Smooth muscle cell (in vitro differentiated cells): ENCODE measurements around the gene DENND1A. TPM values are rescaled to one million over a fixed set of nuclear protein-coding genes. Genes with fewer than 3 reads are reported as not detected.

Experiments
- DNase-seq: peaks from one replicate; lab custom pipeline; 2025; ENCODE audit not compliant: unreplicated experiment; lab: John Stamatoyannopoulos, UW
- H2AFZ ChIP-seq: fragments of 200-600 bp; sonication (generic); 2 replicates; pipeline ENCODE4 v1.6.0; 2016; ENCODE audit warnings: antibody characterized with exemption, low read depth, mild to moderate bottlenecking
- H3F3A ChIP-seq: fragments of 200-600 bp; sonication (generic); 2 replicates; pipeline ENCODE4 v1.6.0; 2017; ENCODE audit warnings: antibody characterized with exemption, low read depth
- H3K27ac ChIP-seq: fragments of 200-600 bp; sonication (generic); 2 replicates; pipeline ENCODE4 v1.5.1; 2016; ENCODE audit warnings: low read depth, mild to moderate bottlenecking
- H3K27me3 ChIP-seq: fragments of 200-600 bp; sonication (generic); 2 replicates; pipeline ENCODE4 v1.6.1; 2016; ENCODE audit warnings: low read depth, mild to moderate bottlenecking
- H3K36me3 ChIP-seq: fragments of 200-600 bp; sonication (generic); 2 replicates; pipeline ENCODE4 v1.5.1; 2016; ENCODE audit warnings: low read depth
- H3K4me1 ChIP-seq: fragments of 200-600 bp; sonication (generic); 2 replicates; pipeline ENCODE4 v1.5.1; 2016; ENCODE audit warnings: low read depth
- H3K4me2 ChIP-seq: fragments of 200-600 bp; sonication (generic); 2 replicates; pipeline ENCODE4 v1.6.0; 2016; ENCODE audit warnings: mild to moderate bottlenecking
- H3K4me3 ChIP-seq: fragments of 200-600 bp; sonication (generic); 2 replicates; pipeline ENCODE4 v1.5.1; 2016; ENCODE audit warnings: mild to moderate bottlenecking
- H3K79me2 ChIP-seq: fragments of 200-600 bp; sonication (generic); 2 replicates; pipeline ENCODE4 v1.6.0; 2016; ENCODE audit warnings: low read depth, mild to moderate bottlenecking
- H3K9ac ChIP-seq: fragments of 200-600 bp; sonication (generic); 2 replicates; pipeline ENCODE4 v1.6.0; 2016; ENCODE audit warnings: low read depth
- H3K9me3 ChIP-seq: fragments of 200-600 bp; sonication (generic); replicated peaks from 2 replicates; pipeline ENCODE4 v1.5.1; 2016; ENCODE audit warnings: low read depth
- H4K20me1 ChIP-seq: fragments of 200-600 bp; sonication (generic); 2 replicates; pipeline ENCODE4 v1.6.0; 2016; ENCODE audit warnings: low read depth
- WGBS: methylation state at CpG from one replicate; pipeline ENCODE4 v1.1.7; 2016; ENCODE audit warnings: low lambda C conversion rate; 5-methylcytosine and 5-hydroxymethylcytosine counted together
- polyA plus RNA-seq: library from polyadenylated mRNA; unstranded; fragments of >200 nt; fragmentation: Nextera tagmentation; extraction: Ambion mirVana; gene quantifications from 2 replicates; pipeline ENCODE4 v1.2.1, GENCODE V29; 2016
- total RNA-seq: library from RNA; depleted of rRNA; stranded (reverse); fragments of >200 nt; gene quantifications from 2 replicates; pipeline ENCODE4 v1.2.3, GENCODE V29; 2014
- TF ChIP-seq, protein P1 (sequence below): fragments of 200-600 bp; sonication (generic); IDR thresholded peaks from 2 replicates; pipeline ENCODE4 v1.5.1; 2017; ENCODE audit warnings: borderline replicate concordance, mild to moderate bottlenecking, antibody characterized with exemption; ENCODE audit not compliant: insufficient read depth, poor library complexity, severe bottlenecking

DENND1A gene
- total and polyA plus RNA-seq, 2 experiments from 2014 or later, result 8.1 to 20.2 TPM

DNA sequence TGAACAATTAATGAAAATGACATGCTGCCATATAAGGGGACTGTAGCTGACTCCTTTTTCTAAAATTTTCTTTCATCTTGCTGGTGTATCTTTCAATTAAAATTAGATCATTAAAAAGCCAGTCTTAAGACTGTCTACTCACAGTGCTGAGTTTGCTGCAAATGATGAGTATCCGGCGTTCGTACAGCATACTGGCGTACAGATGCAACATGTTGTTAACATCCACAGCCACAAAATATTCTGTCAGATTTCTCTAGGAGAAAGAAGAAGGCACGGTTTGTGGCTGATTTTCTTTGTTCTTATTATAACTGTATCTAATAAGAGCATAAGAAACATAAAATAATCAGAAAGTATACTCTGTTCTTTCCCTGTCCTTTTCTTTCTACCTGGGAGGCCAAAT, 278.1 kb downstream of the DENND1A start:
- no peaks in the 10 kb centered on the region for H3K36me3 ChIP-seq
- no peak overlapping the region for H2AFZ ChIP-seq
- no peaks in the 10 kb centered on the region for H4K20me1 ChIP-seq
- H3K9ac ChIP-seq, result no peak overlapping the region
- H3K9me3 ChIP-seq, result no peaks in the 10 kb centered on the region
- DNase-seq, result no peak
- 98% methylated on average over 5 of the region's 5 CpGs for WGBS
- no peak overlapping the region for H3K4me2 ChIP-seq
- no peaks in the 10 kb centered on the region for H3F3A ChIP-seq
- no peaks in the 10 kb centered on the region for H3K79me2 ChIP-seq
- H3K27me3 ChIP-seq, result no peaks in the 10 kb centered on the region
- no peaks in the 10 kb centered on the region for H3K4me1 ChIP-seq
- no peak overlapping the region for H3K27ac ChIP-seq
- H3K4me3 ChIP-seq, result no peak overlapping the region
- TF ChIP-seq, protein P1, sequence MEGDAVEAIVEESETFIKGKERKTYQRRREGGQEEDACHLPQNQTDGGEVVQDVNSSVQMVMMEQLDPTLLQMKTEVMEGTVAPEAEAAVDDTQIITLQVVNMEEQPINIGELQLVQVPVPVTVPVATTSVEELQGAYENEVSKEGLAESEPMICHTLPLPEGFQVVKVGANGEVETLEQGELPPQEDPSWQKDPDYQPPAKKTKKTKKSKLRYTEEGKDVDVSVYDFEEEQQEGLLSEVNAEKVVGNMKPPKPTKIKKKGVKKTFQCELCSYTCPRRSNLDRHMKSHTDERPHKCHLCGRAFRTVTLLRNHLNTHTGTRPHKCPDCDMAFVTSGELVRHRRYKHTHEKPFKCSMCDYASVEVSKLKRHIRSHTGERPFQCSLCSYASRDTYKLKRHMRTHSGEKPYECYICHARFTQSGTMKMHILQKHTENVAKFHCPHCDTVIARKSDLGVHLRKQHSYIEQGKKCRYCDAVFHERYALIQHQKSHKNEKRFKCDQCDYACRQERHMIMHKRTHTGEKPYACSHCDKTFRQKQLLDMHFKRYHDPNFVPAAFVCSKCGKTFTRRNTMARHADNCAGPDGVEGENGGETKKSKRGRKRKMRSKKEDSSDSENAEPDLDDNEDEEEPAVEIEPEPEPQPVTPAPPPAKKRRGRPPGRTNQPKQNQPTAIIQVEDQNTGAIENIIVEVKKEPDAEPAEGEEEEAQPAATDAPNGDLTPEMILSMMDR, result no peak

DNA sequence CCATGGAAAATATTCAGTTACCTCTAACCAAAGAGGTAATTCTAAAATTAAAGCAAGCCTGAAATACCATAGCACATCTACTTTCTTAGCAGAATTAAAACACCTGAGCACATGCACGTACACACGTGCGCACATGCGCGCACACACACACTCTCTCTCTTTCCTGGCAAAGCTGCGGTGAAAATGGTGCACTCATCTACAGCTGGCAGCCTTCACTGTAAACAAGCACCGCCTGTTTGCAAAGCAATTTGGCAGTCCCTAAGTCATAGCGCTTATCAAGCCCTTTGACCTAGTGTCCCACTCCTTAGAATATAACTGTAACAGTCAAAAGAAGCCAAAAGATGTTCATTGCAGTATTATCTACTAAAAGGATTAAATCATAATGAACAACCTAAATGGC, 278.7 kb downstream of the DENND1A start:
- H2AFZ ChIP-seq, result no peak overlapping the region
- DNase-seq, result no peak
- H3F3A ChIP-seq, result no peaks in the 10 kb centered on the region
- no peaks in the 10 kb centered on the region for H3K9me3 ChIP-seq
- TF ChIP-seq, protein P1, result no peak
- no peaks in the 10 kb centered on the region for H3K4me1 ChIP-seq
- no peaks in the 10 kb centered on the region for H3K36me3 ChIP-seq
- H3K27me3 ChIP-seq, result no peaks in the 10 kb centered on the region
- H3K4me3 ChIP-seq, result no peak overlapping the region
- H3K27ac ChIP-seq, result no peak overlapping the region
- no peaks in the 10 kb centered on the region for H3K79me2 ChIP-seq
- no peaks in the 10 kb centered on the region for H4K20me1 ChIP-seq
- 96% methylated on average over 8 of the region's 8 CpGs for WGBS
- no peak overlapping the region for H3K9ac ChIP-seq
- H3K4me2 ChIP-seq, result no peak overlapping the region

DNA sequence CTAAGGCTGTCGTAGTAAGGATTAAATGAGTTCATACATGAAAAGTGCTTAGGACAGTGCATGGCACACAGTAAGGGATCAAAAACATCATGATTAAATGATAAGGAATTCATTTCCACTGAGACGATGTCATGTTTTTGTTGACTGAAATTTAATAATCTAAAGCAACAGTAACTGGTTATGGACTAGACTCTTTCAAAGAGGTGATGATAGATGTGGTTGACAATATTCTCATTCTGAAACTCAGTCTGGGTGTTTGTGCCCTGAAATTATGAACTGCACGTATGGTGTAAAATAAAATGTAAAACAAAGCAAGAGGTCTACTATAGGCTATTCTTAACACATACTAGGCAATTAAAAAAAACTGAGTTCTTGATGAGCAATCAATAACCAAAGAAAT, 280.0 kb downstream of the DENND1A start:
- Histone ChIP-seq H3K27me3 (no peaks in the 10 kb centered on the region), H3K4me2 (no peak overlapping the region), H3K9me3 (no peaks in the 10 kb centered on the region), H3K36me3 (no peaks in the 10 kb centered on the region), H3F3A (no peaks in the 10 kb centered on the region), H3K4me3 (no peak overlapping the region), H2AFZ (no peak overlapping the region), H3K4me1 (no peaks in the 10 kb centered on the region), H3K79me2 (no peaks in the 10 kb centered on the region), H4K20me1 (no peaks in the 10 kb centered on the region), H3K27ac (no peak overlapping the region), H3K9ac (no peak overlapping the region)
- DNase-seq, result no peak
- 78% methylated on average over 3 of the region's 3 CpGs for WGBS
- TF ChIP-seq, protein P1, result no peak

DNA sequence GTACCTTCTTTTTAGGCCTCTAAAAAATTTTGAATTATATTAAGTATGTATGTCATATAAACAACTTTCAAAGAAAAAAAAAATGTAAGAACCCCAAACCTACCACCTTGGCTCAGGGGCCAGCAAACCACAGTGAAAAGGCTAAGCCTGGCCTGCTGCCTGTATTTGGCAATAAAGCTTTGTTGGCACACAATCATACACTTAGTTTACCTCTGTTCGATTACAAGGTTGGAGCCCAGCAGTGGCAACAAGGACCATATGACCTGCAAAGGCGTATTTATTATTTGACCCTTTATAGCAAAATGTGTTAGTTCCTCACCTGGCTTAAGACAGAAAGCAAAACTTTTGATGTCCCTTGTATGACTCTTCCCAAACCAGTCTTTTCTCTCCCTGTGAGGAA, 282.8 kb downstream of the DENND1A start:
- WGBS, result 96% methylated on average over 2 of the region's 2 CpGs
- Histone ChIP-seq H3K36me3 (no peaks in the 10 kb centered on the region), H3K27ac (no peak overlapping the region), H3K4me3 (no peak overlapping the region), H3K4me2 (no peak overlapping the region), H3K79me2 (no peaks in the 10 kb centered on the region), H3K4me1 (no peaks in the 10 kb centered on the region), H3K9me3 (no peaks in the 10 kb centered on the region), H3K27me3 (no peaks in the 10 kb centered on the region), H3F3A (no peaks in the 10 kb centered on the region), H2AFZ (no peak overlapping the region), H3K9ac (no peak overlapping the region), H4K20me1 (no peaks in the 10 kb centered on the region)
- TF ChIP-seq, protein P1, result no peak
- no peak for DNase-seq
